Activated CD4-positive, CD25-positive, alpha-beta regulatory T cell treated with anti-CD3 and anti-CD28 coated beads, Interleukin-2, amount 50 U/mL, for 16 hours (primary cell): Measurements from ENCODE around the gene PML.

ENCODE experiments used
- DNase-seq: peaks from one replicate; pipeline ENCODE4 v3.0.0-alpha.2; 2020; ENCODE audit warnings: low read depth, low spot score

Gene PML

DNA sequence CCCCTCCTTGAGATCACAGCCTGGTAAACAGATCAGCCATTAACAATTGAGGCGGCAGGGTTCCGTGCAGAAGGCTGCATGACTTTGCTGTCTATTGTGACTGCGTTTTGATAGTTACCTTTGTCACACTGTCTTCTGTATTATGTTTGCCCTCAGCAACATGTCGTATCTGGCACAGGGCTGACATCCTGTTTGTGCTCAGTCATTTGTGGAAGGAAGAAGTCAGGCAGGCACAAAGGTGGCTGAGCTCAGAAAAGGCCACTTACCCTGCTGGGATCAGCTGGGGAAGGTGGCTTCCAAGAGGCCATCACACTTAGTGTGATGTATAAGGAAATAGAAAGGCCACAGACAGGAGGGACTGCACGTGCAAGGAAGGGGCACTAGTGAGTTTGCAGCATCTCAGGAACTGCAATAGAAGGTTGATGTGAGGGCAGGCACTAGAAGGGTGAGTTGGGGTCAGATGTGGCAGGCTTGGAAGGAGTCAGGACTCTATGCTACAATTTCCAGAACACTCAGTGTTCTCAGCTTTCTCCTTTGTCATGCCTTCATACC is 13.4 kb downstream of the PML start:
- DNase-seq = no peak

DNA sequence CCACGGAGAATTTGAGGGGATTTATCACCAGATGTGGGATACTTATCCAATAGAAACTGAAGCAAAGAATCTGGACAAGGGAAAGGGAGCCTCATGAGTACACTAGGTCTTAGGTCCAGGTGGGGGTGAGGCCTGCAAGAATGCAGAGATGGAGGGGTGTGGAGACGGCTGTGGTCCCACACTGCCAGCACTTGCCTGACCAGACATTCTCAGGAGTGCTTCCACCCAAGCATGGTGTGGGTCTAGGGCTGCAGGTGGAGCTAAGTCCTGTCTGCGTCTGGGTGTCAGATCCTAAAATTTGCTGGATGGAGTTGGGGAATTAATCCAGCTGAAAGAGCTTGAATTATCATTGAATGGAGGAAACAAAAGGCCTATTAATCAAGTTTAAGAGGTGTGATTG is 14.4 kb downstream of the PML start:
- no peak for DNase-seq

DNA sequence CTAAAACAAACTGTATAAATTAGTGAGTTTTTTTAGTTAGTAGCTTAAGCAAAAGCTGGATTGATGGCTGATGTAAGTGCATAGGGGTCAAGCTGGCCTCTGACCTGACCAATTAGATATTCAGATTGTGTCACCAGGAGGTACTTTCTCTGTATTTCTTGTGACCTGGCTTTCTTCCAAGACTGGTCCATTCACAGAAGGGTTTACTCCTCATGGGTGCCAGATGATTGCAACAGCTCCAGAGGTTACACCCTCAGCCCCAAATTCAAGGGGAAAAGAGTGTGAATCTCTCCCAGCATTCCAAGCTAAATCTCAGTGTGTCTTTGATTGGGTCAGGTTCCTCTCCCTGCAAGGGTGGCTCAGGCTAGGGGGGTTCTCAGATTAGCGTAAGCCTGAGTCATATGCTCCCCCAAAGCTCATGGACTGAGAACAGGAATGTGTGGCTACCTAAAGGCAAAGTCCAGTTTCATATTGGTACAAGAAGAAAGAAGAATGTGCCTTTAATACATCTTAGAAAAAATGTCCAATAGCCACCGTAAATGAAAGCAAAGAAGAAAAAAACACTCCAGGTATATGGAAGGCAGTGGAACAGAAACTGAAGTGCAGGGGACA is 16.5 kb downstream of the PML start:
- no peak for DNase-seq

DNA sequence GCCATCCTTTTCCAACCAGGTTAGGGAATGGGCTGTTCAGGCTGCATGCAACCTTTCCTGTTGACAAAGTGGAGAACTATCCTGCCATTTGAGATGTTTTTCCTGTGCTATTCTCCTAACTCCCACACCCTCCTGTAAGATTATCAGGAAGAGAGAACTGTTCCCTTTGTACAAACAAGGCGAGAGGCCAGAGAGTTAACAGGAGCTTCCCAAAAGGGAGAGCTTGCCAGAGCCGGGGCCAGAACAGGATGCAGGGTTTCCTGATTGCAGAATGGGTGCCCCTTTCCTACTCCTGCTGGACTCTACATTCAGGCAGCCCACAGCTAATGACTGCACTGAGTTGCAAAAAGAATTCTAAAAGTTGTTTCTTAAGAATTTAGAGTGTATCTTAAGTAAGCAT is 17.1 kb downstream of the PML start:
- DNase-seq = no peak

DNA sequence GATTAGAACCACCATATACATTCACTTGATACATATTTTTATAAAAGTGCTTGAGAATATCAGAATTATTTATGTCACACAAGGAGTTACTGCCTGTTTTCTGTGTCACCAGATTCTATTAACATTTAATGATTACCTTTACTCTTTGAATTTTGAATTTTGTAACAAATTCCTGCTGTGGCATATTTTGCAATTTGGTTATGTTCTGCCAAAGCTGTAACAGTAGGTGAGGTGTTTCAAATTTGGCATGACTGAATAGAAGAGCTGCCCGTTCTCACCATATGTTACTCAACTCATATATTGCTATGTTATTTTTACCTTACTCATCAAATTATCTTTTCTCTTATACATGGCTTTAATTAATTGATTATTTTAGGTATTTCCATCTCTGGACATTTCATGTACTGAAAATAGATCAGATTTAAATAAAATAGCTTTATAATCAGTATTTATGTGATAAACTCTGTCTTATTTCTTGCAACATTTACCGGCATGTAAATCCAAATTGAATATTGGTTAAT is 18.9 kb downstream of the PML start:
- DNase-seq = no peak

DNA sequence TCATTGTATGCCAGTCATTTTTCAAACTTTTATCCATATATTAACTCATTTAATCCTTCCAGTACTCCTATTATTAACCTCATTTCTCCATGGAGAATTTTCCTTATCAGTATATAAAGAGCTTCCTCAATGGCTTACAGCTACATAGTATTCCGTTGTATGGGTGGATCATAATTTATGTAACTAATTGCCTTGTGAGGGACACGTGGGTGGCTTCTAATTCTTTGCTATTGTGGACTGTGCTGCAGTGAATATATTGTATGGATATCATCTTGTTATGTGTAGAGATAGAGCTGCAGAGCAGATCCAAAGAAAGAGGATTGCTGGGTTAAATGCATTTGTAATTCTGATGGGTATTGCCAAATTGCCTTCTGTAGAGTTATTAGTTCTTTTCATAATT is 25.2 kb downstream of the PML start:
- DNase-seq = no peak

DNA sequence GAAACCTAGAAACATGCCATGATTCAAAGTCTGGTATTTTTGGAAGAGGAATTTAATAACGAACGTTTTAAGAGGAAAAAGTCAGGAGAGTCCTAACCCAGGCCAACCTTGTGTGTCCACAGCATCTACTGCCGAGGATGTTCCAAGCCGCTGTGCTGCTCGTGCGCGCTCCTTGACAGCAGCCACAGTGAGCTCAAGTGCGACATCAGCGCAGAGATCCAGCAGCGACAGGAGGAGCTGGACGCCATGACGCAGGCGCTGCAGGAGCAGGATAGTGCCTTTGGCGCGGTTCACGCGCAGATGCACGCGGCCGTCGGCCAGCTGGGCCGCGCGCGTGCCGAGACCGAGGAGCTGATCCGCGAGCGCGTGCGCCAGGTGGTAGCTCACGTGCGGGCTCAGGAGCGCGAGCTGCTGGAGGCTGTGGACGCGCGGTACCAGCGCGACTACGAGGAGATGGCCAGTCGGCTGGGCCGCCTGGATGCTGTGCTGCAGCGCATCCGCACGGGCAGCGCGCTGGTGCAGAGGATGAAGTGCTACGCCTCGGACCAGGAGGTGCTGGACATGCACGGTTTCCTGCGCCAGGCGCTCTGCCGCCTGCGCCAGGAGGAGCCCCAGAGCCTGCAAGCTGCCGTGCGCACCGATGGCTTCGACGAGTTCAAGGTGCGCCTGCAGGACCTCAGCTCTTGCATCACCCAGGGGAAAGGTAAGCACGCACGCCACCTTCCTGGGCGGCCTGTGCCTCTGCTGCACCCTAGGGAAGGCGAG is 28.4 kb downstream of the PML start:
- DNase-seq = no peak

DNA sequence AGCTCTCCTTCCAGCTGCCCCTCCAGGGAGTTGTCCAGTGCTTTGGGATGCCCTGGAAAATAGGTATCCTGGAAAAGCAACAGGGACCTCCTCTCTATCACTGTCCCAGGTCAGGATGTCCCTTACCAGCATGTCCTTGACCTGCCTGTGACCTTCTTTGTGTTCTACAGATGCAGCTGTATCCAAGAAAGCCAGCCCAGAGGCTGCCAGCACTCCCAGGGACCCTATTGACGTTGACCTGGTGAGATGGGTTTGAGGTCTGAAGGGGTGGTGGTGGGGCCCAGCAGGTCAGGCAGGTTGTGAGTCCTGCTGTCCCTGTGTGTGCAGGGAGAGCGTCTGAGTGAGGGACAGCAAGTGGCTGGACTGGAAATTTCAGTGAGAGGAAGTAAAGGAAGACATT is 30.2 kb downstream of the PML start:
- no peak for DNase-seq

DNA sequence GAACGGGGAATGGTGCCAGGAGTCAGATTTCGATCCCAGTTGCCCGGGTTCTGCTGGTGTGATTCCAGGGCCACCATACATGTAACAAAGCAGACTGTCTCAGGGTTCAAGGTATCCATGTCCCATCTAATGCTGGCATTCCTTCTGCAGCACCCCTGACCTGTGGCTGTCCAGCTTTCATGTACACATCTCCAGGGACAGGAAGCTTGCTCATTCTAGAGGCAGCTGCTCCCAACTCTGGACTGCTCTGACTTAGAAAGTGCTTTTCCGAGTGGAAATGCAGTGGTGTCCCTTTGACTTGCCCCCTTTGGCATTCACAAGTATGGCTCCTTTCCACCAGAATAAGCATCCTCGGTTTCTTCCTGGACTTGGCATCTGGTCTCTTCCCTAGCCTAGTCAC is 30.9 kb downstream of the PML start:
- DNase-seq = no peak

DNA sequence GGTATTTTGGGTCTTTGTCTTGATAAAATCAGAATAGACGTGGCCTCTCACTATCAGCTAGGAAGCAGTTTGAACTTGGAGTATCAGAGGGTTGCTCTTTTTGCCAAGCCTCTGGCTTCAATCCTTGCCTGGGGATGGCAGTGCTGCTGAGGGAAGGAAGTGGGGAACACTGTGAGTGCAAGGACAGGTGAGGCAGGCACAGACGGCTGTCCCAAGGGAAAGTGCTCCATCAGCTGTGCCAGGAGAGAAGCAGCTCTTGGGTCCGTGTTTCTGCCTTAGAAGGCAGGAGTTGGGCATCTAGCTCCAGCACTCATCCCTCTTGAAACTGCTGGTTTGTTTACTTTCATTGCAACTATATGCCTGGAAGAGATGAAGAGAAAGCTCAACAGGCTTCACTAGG is 33.2 kb downstream of the PML start:
- DNase-seq = no peak

DNA sequence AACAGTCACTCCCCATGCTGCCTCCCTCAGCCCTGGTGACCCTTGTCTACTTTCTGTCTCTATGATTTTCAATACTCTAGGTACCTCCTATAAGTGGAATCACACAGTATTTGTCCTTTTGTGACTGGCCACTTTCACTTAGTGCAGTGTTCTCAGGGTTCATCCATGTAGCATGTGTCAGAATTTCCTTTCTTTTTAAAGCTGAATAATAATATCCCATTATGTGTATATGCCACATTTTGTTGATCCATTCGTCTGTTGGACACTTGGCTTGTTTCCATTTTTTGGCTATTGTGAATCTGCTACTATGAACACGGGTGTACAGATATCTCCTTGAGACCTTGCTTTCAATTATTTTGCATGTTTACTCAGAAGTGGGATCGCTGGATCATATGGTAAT is 34.1 kb downstream of the PML start:
- no peak for DNase-seq

DNA sequence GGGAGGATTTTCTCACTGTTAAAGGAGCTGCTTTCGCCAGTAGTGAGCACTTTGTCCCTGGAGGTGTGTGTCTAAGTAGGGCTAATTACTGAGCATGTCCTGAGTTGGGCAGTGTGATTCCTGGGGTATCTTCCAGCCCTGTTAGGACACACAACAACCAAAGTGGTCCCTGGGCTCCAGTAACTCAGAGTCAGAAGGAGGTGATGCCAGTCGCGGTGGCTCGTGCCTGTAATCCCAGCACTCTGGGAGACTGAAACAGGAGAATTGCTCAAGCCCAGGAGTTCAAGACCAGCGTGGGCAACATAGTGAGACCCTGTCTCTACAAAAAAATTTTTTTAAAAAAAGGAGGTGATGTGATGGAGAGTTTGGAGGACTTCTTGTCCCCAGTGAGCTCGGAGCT is 37.5 kb downstream of the PML start:
- DNase-seq = no peak

DNA sequence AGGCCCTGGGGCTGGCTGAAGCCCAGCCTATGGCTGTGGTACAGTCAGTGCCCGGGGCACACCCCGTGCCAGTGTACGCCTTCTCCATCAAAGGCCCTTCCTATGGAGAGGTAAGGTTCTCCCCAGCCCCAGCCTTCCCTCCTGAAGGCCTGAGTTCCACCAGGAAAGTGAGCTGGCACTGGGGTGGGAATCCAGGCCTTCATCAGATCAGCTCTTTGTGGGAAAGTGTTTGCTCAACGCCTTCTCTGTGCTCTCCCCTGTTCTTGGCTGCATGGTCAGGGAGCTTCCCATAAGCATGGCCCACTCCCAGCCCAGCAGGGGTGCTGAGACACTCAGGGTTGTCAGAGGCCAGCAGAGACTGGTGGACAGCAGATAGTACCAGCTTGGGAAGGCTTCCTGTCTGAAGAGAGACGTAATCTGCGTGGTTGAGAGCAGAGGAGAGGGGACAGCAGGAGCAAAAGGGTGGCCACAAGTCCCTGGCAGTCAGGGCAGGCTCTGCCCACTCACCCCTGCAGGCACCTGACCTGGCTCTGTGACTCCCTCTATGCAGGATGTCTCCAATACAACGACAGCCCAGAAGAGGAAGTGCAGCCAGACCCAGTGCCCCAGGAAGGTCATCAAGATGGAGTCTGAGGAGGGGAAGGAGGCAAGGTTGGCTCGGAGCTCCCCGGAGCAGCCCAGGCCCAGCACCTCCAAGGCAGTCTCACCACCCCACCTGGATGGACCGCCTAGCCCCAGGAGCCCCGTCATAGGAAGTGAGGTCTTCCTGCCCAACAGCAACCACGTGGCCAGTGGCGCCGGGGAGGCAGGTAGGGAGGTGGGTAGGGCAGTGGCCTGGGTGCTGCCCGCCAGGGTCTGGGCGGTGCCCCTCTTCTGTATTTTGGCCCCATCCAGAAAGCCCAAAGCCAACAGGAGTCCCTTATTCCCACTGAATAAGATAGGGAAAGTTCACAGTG is 38.4 kb downstream of the PML start:
- no peak for DNase-seq

DNA sequence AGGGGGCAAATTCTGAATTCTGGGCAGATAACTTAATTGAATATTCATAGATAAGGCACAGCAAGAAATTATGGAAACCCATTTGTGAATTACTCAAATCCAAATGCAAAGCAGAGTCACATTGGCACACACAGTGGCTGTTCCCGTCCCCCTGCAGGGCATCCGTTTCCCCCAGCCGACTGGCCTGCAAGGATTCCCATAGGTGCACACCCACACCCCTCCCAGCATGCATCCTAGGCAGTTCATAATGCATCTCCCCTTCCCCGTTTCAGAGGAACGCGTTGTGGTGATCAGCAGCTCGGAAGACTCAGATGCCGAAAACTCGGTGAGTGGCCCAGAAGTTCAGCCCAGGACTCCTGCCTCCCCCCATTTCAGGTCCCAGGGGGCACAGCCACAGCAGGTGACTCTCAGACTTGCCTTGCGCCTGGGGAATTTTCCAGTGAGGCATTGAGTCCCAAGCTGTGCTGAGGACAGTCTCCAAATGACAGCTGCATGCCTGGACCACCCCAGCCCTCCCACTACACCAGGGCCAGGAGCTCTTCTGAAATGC is 39.8 kb downstream of the PML start:
- no peak for DNase-seq

DNA sequence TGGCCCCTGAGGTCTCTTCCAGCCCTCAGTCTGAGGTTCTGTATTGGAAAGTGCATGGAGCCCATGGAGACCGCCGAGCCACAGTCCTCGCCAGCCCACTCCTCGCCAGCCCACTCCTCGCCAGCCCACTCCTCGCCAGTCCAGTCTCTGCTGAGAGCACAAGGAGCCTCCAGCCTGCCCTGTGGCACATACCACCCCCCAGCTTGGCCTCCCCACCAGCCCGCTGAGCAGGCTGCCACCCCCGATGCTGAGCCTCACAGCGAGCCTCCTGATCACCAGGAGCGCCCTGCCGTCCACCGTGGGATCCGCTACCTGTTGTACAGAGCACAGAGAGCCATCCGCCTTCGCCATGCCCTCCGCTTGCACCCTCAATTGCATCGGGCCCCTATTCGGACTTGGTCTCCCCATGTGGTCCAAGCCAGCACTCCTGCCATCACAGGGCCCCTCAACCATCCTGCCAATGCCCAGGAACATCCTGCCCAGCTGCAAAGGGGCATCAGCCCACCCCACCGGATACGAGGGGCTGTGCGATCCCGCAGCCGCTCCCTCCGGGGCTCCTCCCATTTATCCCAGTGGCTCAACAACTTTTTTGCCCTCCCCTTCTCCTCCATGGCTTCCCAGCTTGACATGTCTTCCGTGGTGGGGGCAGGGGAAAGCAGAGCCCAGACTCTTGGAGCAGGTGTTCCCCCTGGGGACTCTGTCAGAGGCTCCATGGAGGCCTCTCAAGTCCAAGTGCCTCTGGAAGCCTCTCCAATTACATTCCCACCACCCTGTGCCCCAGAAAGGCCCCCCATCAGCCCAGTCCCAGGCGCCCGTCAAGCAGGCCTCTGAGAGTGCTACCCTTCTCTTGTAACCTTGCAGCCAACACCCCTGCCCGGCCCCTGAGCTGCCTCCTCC is 40.9 kb downstream of the PML start:
- DNase-seq = no peak

DNA sequence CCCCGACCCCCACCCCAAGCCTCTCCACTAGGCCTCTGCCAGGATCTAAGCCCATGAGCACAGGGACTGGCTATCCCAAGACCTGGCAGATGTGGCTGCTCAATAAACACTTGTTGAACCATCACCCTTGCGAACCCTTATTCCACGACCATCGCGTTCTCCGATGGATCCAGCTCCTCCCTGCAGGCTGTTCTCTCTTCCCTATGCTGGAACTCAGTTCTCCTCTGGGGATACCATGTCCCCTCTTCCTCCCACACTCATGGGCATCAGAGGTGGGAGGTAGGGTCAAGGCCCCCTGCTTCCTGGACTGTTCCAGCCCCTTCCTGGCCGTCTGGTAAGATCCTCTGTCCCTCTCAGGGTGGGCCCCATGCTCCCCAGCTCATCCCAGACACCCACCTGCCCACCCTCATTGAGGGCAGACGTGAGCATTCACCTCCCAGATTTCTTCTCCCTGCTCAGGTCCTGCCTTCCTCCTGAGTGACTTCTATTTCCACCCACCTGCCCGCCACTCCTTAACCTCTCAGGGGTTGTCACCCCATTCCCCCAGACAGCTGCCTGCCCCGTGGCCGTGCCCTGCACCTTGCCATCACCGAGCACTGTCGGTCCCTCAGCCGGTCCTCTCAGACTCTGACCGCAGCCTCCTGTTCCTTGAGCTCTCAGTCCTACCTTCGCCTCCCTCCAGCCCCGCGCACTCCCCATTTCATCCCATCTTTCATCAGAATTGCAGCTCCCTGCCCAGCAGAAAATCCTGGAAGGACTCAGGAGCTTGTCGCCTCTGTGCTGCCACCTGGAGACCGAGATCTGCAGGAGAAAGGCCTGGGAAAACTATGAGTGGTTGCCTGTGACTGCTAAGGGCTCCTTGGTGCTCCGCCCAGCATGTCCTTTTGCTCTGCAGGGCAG is 42.0 kb downstream of the PML start:
- no peak for DNase-seq

DNA sequence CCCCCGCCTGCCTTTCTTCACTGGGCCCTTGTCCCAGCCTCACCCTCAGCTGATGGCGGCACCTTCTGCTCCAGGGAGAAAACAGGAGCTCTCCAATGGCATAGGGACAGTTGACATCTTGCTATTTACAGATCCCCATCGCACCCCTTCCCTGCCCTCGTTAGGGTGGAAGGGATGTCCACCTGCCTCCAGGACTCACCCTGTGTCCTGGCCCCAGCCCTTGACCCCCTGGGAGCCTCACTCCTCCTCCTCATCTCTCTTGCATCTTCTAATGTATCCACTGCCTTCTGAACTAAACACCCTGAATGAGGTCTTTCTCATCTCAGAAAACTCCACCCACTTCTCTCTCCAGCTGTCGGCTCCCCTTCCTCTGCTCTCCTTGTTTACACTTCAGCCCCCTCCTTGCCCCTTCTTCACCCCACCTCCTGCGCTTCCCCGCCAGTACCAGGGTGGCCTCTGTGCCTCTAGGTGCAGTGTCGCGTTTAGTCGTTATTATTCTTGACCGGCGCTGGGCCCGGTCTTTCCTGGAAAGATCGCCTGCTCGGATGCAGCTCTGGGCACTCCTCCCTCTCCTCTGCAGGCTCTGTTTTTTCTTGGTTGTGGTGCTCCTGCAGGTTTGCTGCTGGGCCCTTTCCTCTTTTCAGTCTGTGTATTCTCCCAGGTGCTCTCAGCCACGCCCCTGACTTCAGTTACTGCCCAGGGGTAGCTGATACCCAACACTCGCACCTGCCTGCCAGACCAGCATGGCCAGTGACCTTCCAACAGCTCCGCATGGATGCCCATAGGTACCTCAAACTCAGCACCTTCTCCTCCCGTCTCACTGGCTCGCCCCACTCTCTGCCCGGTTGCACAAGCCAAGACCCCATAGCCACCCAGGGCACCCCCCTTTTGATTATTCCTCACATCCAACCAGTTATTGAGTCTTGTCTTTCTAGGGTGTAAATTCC is 42.9 kb downstream of the PML start:
- DNase-seq = no peak
